Uterus (tissue), 4 donors: Measurements from ENCODE around the gene CNOT3. TPM values are rescaled to one million over a fixed set of nuclear protein-coding genes. Genes with fewer than 3 reads are reported as not detected.

Experiments
- DNase-seq, 2 donors: peaks; one replicate each; pipeline ENCODE4 v3.0.0-alpha.2; 2019 to 2020
- H3K27ac ChIP-seq, 2 donors: fragments of 200-600 bp; sonication (generic); 1 replicate in 1 of 2; 2 replicates in 1 of 2; pipeline ENCODE4 v1.5.1; 2016 to 2018
- H3K27me3 ChIP-seq, 2 donors: fragments of 200-600 bp; sonication (generic); one replicate each; pipeline ENCODE4 v1.5.1; 2018 to 2019; ENCODE audit warnings: control low read depth in 1 of 2
- H3K36me3 ChIP-seq, 2 donors: fragments of 200-600 bp; sonication (generic); one replicate each; pipeline ENCODE4 v1.5.1; 2019; ENCODE audit warnings: control low read depth in 1 of 2
- H3K4me1 ChIP-seq, 2 donors: fragments of 200-600 bp; sonication (generic); one replicate each; pipeline ENCODE4 v1.5.1; 2018 to 2019; ENCODE audit warnings: control low read depth in 1 of 2
- H3K4me3 ChIP-seq, 2 donors: fragments of 200-600 bp; sonication (generic); 1 replicate in 1 of 2; 2 replicates in 1 of 2; pipeline ENCODE4 v1.5.1; 2018 to 2019; ENCODE audit warnings: mild to moderate bottlenecking in 1 of 2
- H3K9me3 ChIP-seq, 2 donors: fragments of 200-600 bp; sonication (generic); one replicate each; pipeline ENCODE4 v1.5.1; 2019; ENCODE audit warnings: control low read depth in 1 of 2
- POLR2A ChIP-seq, 2 donors: fragments of 450-650 bp; IDR thresholded peaks; one replicate each; pipeline ENCODE4 v1.6.1; 2016; ENCODE audit warnings: antibody characterized with exemption in 2 of 2, mild to moderate bottlenecking in 1 of 2, moderate library complexity in 1 of 2
- intact Hi-C: fragments of 100-400 bp; cut with DNase I; formaldehyde crosslinking; loops from one replicate; pipeline ENCODE4 v1.15.1; 2023; ENCODE audit warnings: low total_unique reads
- total RNA-seq, 4 donors: library from RNA; depleted of rRNA in 3 of 4; stranded (reverse); fragments of >200 nt in 3 of 4; gene quantifications; one replicate each; pipeline versions ENCODE4 v1.1.0 to v1.2.4, GENCODE V29; 2014 to 2023
- TF ChIP-seq, protein P1 (sequence below), 4 experiments: fragments of 200-600 bp in 2 of 4; fragments of 450-650 bp in 2 of 4; sonication (generic) in 2 of 4; IDR thresholded peaks; one replicate each; pipeline ENCODE4 v1.5.1; 2016 to 2019; ENCODE audit warnings: antibody characterized with exemption in 4 of 4, mild to moderate bottlenecking in 2 of 4, moderate library complexity in 1 of 4
- donor health status: DM: yes; HTN: yes; CAD: no.

CNOT3 gene
- total RNA-seq, 4 donors from 2014 or later: 0.88 to 41.6 (median 9.9) TPM

GRCh38 chr19:54160182-54160811 lies 22.7 kb downstream of the CNOT3 start:
- peak overlapping the region; percentile 49 to 56 for H3K4me3 ChIP-seq
- no peak for DNase-seq
- H3K27ac ChIP-seq: peak overlapping the region; percentile 77 to 85
- intact Hi-C loops: no loop called here
- H3K9me3 ChIP-seq: no peaks in the 10 kb centered on the region
- no peaks in the 10 kb centered on the region for H3K27me3 ChIP-seq
- H3K36me3 ChIP-seq: no peaks in the 10 kb centered on the region
- TF ChIP-seq, protein P1, sequence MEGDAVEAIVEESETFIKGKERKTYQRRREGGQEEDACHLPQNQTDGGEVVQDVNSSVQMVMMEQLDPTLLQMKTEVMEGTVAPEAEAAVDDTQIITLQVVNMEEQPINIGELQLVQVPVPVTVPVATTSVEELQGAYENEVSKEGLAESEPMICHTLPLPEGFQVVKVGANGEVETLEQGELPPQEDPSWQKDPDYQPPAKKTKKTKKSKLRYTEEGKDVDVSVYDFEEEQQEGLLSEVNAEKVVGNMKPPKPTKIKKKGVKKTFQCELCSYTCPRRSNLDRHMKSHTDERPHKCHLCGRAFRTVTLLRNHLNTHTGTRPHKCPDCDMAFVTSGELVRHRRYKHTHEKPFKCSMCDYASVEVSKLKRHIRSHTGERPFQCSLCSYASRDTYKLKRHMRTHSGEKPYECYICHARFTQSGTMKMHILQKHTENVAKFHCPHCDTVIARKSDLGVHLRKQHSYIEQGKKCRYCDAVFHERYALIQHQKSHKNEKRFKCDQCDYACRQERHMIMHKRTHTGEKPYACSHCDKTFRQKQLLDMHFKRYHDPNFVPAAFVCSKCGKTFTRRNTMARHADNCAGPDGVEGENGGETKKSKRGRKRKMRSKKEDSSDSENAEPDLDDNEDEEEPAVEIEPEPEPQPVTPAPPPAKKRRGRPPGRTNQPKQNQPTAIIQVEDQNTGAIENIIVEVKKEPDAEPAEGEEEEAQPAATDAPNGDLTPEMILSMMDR (IDR thresholded peaks at IDR 0.05): peak in 1 of 4 experiments; percentile 16
- no peak for TF ChIP-seq POLR2A (IDR thresholded peaks at IDR 0.05)
- H3K4me1 ChIP-seq: peaks cover 0 to 4% of the 10 kb centered on the region in 2 donors

- H3K27ac ChIP-seq: peak overlapping the region; percentile 77 to 85
- intact Hi-C loops: no loop called here
- peak overlapping the region; percentile 49 to 56 for H3K4me3 ChIP-seq
- TF ChIP-seq POLR2A (IDR thresholded peaks at IDR 0.05): no peak
- TF ChIP-seq, protein P1 (IDR thresholded peaks at IDR 0.05): no peak
- DNase-seq: no peak
- peaks cover 0 to 4% of the 10 kb centered on the region in 2 donors for H3K4me1 ChIP-seq
- no peaks in the 10 kb centered on the region for H3K9me3 ChIP-seq
- no peaks in the 10 kb centered on the region for H3K27me3 ChIP-seq
- no peaks in the 10 kb centered on the region for H3K36me3 ChIP-seq
Observed at GRCh38 chr19:54160854-54161253, 23.3 kb downstream of the CNOT3 start.

DNA sequence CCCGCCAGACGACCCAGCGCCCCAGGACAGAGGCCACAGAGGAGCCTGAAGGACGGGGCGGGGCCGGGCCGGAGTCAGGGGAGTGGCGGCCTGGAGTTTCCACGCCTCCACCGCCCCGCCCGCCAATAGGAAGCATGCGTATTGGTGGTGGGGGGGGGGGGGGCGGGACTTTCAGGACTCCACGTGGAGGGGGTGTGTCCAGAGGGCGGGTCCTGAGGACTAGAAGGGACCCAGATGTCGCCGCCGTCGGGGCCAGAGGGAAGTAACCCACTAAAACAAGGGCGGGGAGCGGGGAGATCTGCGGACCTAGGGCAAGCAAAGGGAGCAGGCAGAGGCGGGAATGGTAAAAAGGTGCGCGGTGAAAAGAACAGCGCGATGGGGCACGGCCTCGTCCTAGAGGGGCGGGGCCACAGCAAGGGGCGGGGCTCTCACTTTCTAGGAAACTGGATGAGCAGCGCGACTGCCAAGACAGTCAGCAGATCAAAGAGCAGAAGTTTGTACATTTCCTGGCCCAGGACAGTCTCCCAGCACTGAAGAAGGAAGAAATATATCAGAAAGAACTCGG lies 24.8 kb downstream of the CNOT3 start:
- Histone ChIP-seq H3K4me3 (peak overlapping the region; percentile 16 to 34), H3K4me1 (peaks cover 0 to 4% of the 10 kb centered on the region in 2 donors), H3K9me3 (no peaks in the 10 kb centered on the region), H3K27ac (peak overlapping the region in 1 of 2 donors; percentile 46), H3K27me3 (no peaks in the 10 kb centered on the region), H3K36me3 (no peaks in the 10 kb centered on the region)
- DNase-seq: peak; percentile 82 to 89
- TF ChIP-seq POLR2A (IDR thresholded peaks at IDR 0.05): no peak
- TF ChIP-seq, protein P1 (IDR thresholded peaks at IDR 0.05): no peak
- intact Hi-C loops: no loop called here

DNA sequence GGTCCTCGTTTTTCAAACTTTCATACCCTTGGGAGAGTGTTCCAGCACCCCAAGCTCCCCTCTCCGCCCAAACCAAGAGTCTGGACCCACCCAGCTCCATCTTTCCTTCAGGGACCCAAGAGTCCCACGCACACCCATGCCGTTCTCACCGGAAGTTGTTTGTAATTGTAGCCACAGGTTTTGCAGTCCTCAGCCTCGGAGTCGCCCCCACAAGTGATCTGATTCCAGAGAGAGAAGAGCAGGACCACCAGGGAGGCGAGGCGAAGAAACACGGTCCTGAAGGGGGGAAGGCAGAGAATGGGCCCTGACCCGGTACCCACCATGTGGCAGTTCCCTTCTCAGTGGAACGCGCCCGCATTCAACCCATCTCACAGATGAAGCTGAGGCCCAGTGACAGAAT lies 25.3 kb downstream of the CNOT3 start:
- TF ChIP-seq POLR2A (IDR thresholded peaks at IDR 0.05): no peak
- TF ChIP-seq, protein P1 (IDR thresholded peaks at IDR 0.05): no peak
- Histone ChIP-seq H3K27me3 (no peaks in the 10 kb centered on the region), H3K36me3 (no peaks in the 10 kb centered on the region), H3K4me1 (peaks cover 0 to 4% of the 10 kb centered on the region in 2 donors), H3K9me3 (no peaks in the 10 kb centered on the region), H3K27ac (no peak overlapping the region), H3K4me3 (no peak overlapping the region)
- intact Hi-C loops: no loop called here
- no peak for DNase-seq

GRCh38 chr19:54164369-54165068 lies 27.0 kb downstream of the CNOT3 start:
- Histone ChIP-seq H3K4me3 (no peak overlapping the region), H3K4me1 (no peaks in the 10 kb centered on the region), H3K27me3 (no peaks in the 10 kb centered on the region), H3K36me3 (no peaks in the 10 kb centered on the region), H3K27ac (no peak overlapping the region), H3K9me3 (no peaks in the 10 kb centered on the region)
- TF ChIP-seq, protein P1 (IDR thresholded peaks at IDR 0.05): no peak
- no peak for TF ChIP-seq POLR2A (IDR thresholded peaks at IDR 0.05)
- intact Hi-C loops: no loop called here
- peak in 1 of 2 donors; percentile 61 for DNase-seq
